ENCODE data around the gene FAM135A.

GRCh38 chr6:70502484-70502883, 89.2 kb downstream of the FAM135A start:
- TF ChIP-seq ELK4 (IDR thresholded peaks at IDR 0.05; ENCODE audit: borderline replicate concordance, low read depth, low read length) (no peak), ZBTB17 (tag by site-specific recombination; IDR thresholded peaks at IDR 0.05) (no peak), ZFP37 (tag by site-specific recombination; IDR thresholded peaks at IDR 0.05) (no peak), SP2 (tag by site-specific recombination; IDR thresholded peaks at IDR 0.05) (no peak), ZNF785 (tag by site-specific recombination; IDR thresholded peaks at IDR 0.05) (no peak), ZNF529 (tag by site-specific recombination; IDR thresholded peaks at IDR 0.05; ENCODE audit: insufficient replicate concordance) (no peak), ZNF324 (tag by site-specific recombination; IDR thresholded peaks at IDR 0.05) (no peak)
- TF ChIP-seq, protein P1, sequence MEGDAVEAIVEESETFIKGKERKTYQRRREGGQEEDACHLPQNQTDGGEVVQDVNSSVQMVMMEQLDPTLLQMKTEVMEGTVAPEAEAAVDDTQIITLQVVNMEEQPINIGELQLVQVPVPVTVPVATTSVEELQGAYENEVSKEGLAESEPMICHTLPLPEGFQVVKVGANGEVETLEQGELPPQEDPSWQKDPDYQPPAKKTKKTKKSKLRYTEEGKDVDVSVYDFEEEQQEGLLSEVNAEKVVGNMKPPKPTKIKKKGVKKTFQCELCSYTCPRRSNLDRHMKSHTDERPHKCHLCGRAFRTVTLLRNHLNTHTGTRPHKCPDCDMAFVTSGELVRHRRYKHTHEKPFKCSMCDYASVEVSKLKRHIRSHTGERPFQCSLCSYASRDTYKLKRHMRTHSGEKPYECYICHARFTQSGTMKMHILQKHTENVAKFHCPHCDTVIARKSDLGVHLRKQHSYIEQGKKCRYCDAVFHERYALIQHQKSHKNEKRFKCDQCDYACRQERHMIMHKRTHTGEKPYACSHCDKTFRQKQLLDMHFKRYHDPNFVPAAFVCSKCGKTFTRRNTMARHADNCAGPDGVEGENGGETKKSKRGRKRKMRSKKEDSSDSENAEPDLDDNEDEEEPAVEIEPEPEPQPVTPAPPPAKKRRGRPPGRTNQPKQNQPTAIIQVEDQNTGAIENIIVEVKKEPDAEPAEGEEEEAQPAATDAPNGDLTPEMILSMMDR (tag by site-specific recombination; IDR thresholded peaks at IDR 0.05): no peak

Data from HEK293 (cell line).